ENCODE results near the gene DOCK2. TPM values are rescaled to one million over a fixed set of nuclear protein-coding genes. Genes with fewer than 3 reads are reported as not detected.

Gene DOCK2
- total RNA-seq, 5 donors from 2014 or later (not counting 1 experiment from before 2014, with no cell fraction given) = 168 to 303 (median 197) TPM

- Mint-ChIP-seq H3K27ac (no peak overlapping the region), H3K36me3 (peaks cover 45% of the 10 kb centered on the region), H3K9me3 (no peaks in the 10 kb centered on the region), H3K4me1 (peaks cover 4 to 19% (median 5%) of the 10 kb centered on the region in 3 donors), H3K27me3 (no peaks in the 10 kb centered on the region), H3K4me3 (no peak overlapping the region)
- no peaks in the 10 kb centered on the region for H3K27me3 ChIP-seq (replicated peaks in 1 of 2; ENCODE audit: control insufficient read depth in 2 of 2, extremely low read depth in 1 of 2, insufficient read depth in 2 of 2, low read length in 1 of 2)
- H3K27ac ChIP-seq (ENCODE audit: low read length) = no peak overlapping the region
- H3K36me3 ChIP-seq (ENCODE audit: control insufficient read depth in 2 of 2, extremely low read depth in 1 of 2, insufficient read depth in 1 of 2, low read length in 1 of 2) = peaks cover 3 to 7% of the 10 kb centered on the region in 2 donors
- no peak for DNase-seq
- ChIA-PET CTCF (no interaction called here), POLR2A (no interaction called here)
- ATAC-seq (replicated peaks in 1 of 4) = no peak
- H3K9me3 ChIP-seq = no peaks in the 10 kb centered on the region
- 93% methylated on average over 3 of the region's 5 CpGs for WGBS (ENCODE audit: insufficient coverage)
- no peaks in the 10 kb centered on the region for H3K4me1 ChIP-seq (ENCODE audit: control insufficient read depth in 1 of 2, extremely low read depth in 1 of 2, insufficient read depth in 2 of 2, low read length in 2 of 2)
- H3K4me3 ChIP-seq (ENCODE audit: control insufficient read depth in 1 of 2, extremely low read depth in 1 of 2, low read length in 1 of 2) = no peak overlapping the region
Measured at GRCh38 chr5:169964246-169964645, 327.2 kb downstream of the DOCK2 start.

GRCh38 chr5:169970339-169970738 lies 333.3 kb downstream of the DOCK2 start:
- POLR2A ChIA-PET = no interaction called here
- peaks cover 3 to 14% (median 5%) of the 10 kb centered on the region in 3 donors for H3K4me1 Mint-ChIP-seq
- Histone ChIP-seq H3K27me3 (replicated peaks in 1 of 2; ENCODE audit: control insufficient read depth in 2 of 2, extremely low read depth in 1 of 2, insufficient read depth in 2 of 2, low read length in 1 of 2) (no peaks in the 10 kb centered on the region), H3K4me1 (ENCODE audit: control insufficient read depth in 1 of 2, extremely low read depth in 1 of 2, insufficient read depth in 2 of 2, low read length in 2 of 2) (no peaks in the 10 kb centered on the region), H3K9me3 (no peaks in the 10 kb centered on the region), H3K4me3 (ENCODE audit: control insufficient read depth in 1 of 2, extremely low read depth in 1 of 2, low read length in 1 of 2) (no peak overlapping the region), H3K36me3 (ENCODE audit: control insufficient read depth in 2 of 2, extremely low read depth in 1 of 2, insufficient read depth in 1 of 2, low read length in 1 of 2) (peaks cover 0 to 11% of the 10 kb centered on the region in 2 donors), H3K27ac (ENCODE audit: low read length) (no peak overlapping the region)
- no peaks in the 10 kb centered on the region for H3K9me3 Mint-ChIP-seq
- H3K36me3 Mint-ChIP-seq = peaks cover 47% of the 10 kb centered on the region
- DNase-seq (no peak), ATAC-seq (replicated peaks in 1 of 4) (no peak)
- no peaks in the 10 kb centered on the region for H3K27me3 Mint-ChIP-seq
- CTCF ChIA-PET = no interaction called here
- H3K4me3 Mint-ChIP-seq = no peak overlapping the region
- no peak overlapping the region for H3K27ac Mint-ChIP-seq

GRCh38 chr5:169970911-169971765 lies 334.1 kb downstream of the DOCK2 start:
- ATAC-seq (replicated peaks in 1 of 4) = no peak
- Mint-ChIP-seq H3K4me1 (peaks cover 5 to 14% (median 6%) of the 10 kb centered on the region in 3 donors), H3K9me3 (no peaks in the 10 kb centered on the region), H3K36me3 (peaks cover 48% of the 10 kb centered on the region), H3K27ac (no peak overlapping the region), H3K27me3 (no peaks in the 10 kb centered on the region), H3K4me3 (no peak overlapping the region)
- H3K36me3 ChIP-seq (ENCODE audit: control insufficient read depth in 2 of 2, extremely low read depth in 1 of 2, insufficient read depth in 1 of 2, low read length in 1 of 2) = peaks cover 0 to 11% of the 10 kb centered on the region in 2 donors
- no peak overlapping the region for H3K4me3 ChIP-seq (ENCODE audit: control insufficient read depth in 1 of 2, extremely low read depth in 1 of 2, low read length in 1 of 2)
- no peaks in the 10 kb centered on the region for H3K27me3 ChIP-seq (replicated peaks in 1 of 2; ENCODE audit: control insufficient read depth in 2 of 2, extremely low read depth in 1 of 2, insufficient read depth in 2 of 2, low read length in 1 of 2)
- no peak for DNase-seq
- WGBS (ENCODE audit: insufficient coverage) = 92% methylated on average over 7 of the region's 8 CpGs
- ChIA-PET CTCF (interaction anchor here in 1 of 2 donors (0.5 kb wide), 1 partner anchor 1752 kb away, joined by 4 read pairs; no protein-coding TSS in a partner anchor), POLR2A (interaction anchor here in 1 of 2 donors (0.6 kb wide), 1 partner anchor 11 kb away, joined by 9 read pairs; no protein-coding TSS in a partner anchor)
- H3K9me3 ChIP-seq = no peaks in the 10 kb centered on the region
- no peak overlapping the region for H3K27ac ChIP-seq (ENCODE audit: low read length)
- no peaks in the 10 kb centered on the region for H3K4me1 ChIP-seq (ENCODE audit: control insufficient read depth in 1 of 2, extremely low read depth in 1 of 2, insufficient read depth in 2 of 2, low read length in 2 of 2)

GRCh38 chr5:169971780-169972179 lies 334.7 kb downstream of the DOCK2 start:
- CTCF ChIA-PET = no interaction called here
- no peaks in the 10 kb centered on the region for H3K27me3 Mint-ChIP-seq

GRCh38 chr5:169973056-169973455 lies 336.0 kb downstream of the DOCK2 start:
- DNase-seq = no peak
- ChIA-PET POLR2A (no interaction called here), CTCF (no interaction called here)
- ATAC-seq (replicated peaks in 1 of 4) = no peak
- H3K4me3 Mint-ChIP-seq = no peak overlapping the region
- H3K27me3 ChIP-seq (replicated peaks in 1 of 2; ENCODE audit: control insufficient read depth in 2 of 2, extremely low read depth in 1 of 2, insufficient read depth in 2 of 2, low read length in 1 of 2) = no peaks in the 10 kb centered on the region
- peaks cover 5 to 6% (median 5%) of the 10 kb centered on the region in 3 donors for H3K4me1 Mint-ChIP-seq
- H3K36me3 Mint-ChIP-seq = peaks cover 35% of the 10 kb centered on the region
- no peak overlapping the region for H3K27ac ChIP-seq (ENCODE audit: low read length)
- H3K9me3 ChIP-seq = no peaks in the 10 kb centered on the region
- H3K9me3 Mint-ChIP-seq = no peaks in the 10 kb centered on the region
- no peaks in the 10 kb centered on the region for H3K4me1 ChIP-seq (ENCODE audit: control insufficient read depth in 1 of 2, extremely low read depth in 1 of 2, insufficient read depth in 2 of 2, low read length in 2 of 2)
- no peak overlapping the region for H3K4me3 ChIP-seq (ENCODE audit: control insufficient read depth in 1 of 2, extremely low read depth in 1 of 2, low read length in 1 of 2)
- no peak overlapping the region for H3K27ac Mint-ChIP-seq
- H3K36me3 ChIP-seq (ENCODE audit: control insufficient read depth in 2 of 2, extremely low read depth in 1 of 2, insufficient read depth in 1 of 2, low read length in 1 of 2) = peaks cover 0 to 11% of the 10 kb centered on the region in 2 donors
- no CpG with 5 or more reads among the region's 3 CpGs for WGBS (ENCODE audit: insufficient coverage)
- no peaks in the 10 kb centered on the region for H3K27me3 Mint-ChIP-seq

More at GRCh38 chr5:169971780-169972179, 334.7 kb downstream of the DOCK2 start:
- Mint-ChIP-seq H3K4me3 (no peak overlapping the region), H3K27ac (no peak overlapping the region), H3K9me3 (no peaks in the 10 kb centered on the region), H3K4me1 (peaks cover 5 to 14% (median 6%) of the 10 kb centered on the region in 3 donors), H3K36me3 (peaks cover 46% of the 10 kb centered on the region)
- Histone ChIP-seq H3K4me3 (ENCODE audit: control insufficient read depth in 1 of 2, extremely low read depth in 1 of 2, low read length in 1 of 2) (no peak overlapping the region), H3K4me1 (ENCODE audit: control insufficient read depth in 1 of 2, extremely low read depth in 1 of 2, insufficient read depth in 2 of 2, low read length in 2 of 2) (no peaks in the 10 kb centered on the region), H3K27me3 (replicated peaks in 1 of 2; ENCODE audit: control insufficient read depth in 2 of 2, extremely low read depth in 1 of 2, insufficient read depth in 2 of 2, low read length in 1 of 2) (no peaks in the 10 kb centered on the region), H3K36me3 (ENCODE audit: control insufficient read depth in 2 of 2, extremely low read depth in 1 of 2, insufficient read depth in 1 of 2, low read length in 1 of 2) (peaks cover 0 to 11% of the 10 kb centered on the region in 2 donors), H3K9me3 (no peaks in the 10 kb centered on the region), H3K27ac (ENCODE audit: low read length) (no peak overlapping the region)
- DNase-seq (no peak), ATAC-seq (replicated peaks in 1 of 4) (no peak)
- WGBS (ENCODE audit: insufficient coverage) = 100% methylated on average over 1 of the region's 1 CpG
- POLR2A ChIA-PET = interaction anchor here in 1 of 2 donors (0.6 kb wide), 2 partner anchors 12 to 148 kb away, joined by 3 to 9 read pairs; no protein-coding TSS in a partner anchor

- ChIA-PET CTCF (interaction anchor here in 1 of 2 donors (0.6 kb wide), 1 partner anchor 1235 kb away, joined by 4 read pairs; no protein-coding TSS in a partner anchor), POLR2A (no interaction called here)
- Mint-ChIP-seq H3K27me3 (no peaks in the 10 kb centered on the region), H3K9me3 (no peaks in the 10 kb centered on the region), H3K4me1 (peaks cover 1 to 3% (median 3%) of the 10 kb centered on the region in 3 donors), H3K36me3 (peaks cover 31% of the 10 kb centered on the region), H3K27ac (no peak overlapping the region), H3K4me3 (no peak overlapping the region)
- no peak for ATAC-seq (replicated peaks in 1 of 4)
- DNase-seq = no peak
- Histone ChIP-seq H3K27ac (ENCODE audit: low read length) (no peak overlapping the region), H3K9me3 (no peaks in the 10 kb centered on the region), H3K27me3 (replicated peaks in 1 of 2; ENCODE audit: control insufficient read depth in 2 of 2, extremely low read depth in 1 of 2, insufficient read depth in 2 of 2, low read length in 1 of 2) (no peaks in the 10 kb centered on the region), H3K36me3 (ENCODE audit: control insufficient read depth in 2 of 2, extremely low read depth in 1 of 2, insufficient read depth in 1 of 2, low read length in 1 of 2) (peaks cover 0 to 10% of the 10 kb centered on the region in 2 donors), H3K4me3 (ENCODE audit: control insufficient read depth in 1 of 2, extremely low read depth in 1 of 2, low read length in 1 of 2) (no peak overlapping the region), H3K4me1 (ENCODE audit: control insufficient read depth in 1 of 2, extremely low read depth in 1 of 2, insufficient read depth in 2 of 2, low read length in 2 of 2) (no peaks in the 10 kb centered on the region)
- no CpG with 5 or more reads among the region's 6 CpGs for WGBS (ENCODE audit: insufficient coverage)
Measured at GRCh38 chr5:169974121-169974770, 337.2 kb downstream of the DOCK2 start.
